K562 (cell line): ENCODE measurements around the gene SAXO1. TPM values are rescaled to one million over a fixed set of nuclear protein-coding genes. Genes with fewer than 3 reads are reported as not detected.

Experiments used
- ATAC-seq: fragments of 200-7000 bp; cut with Tn5 transposase; 3 replicates; pipeline ENCODE4 v1.9.1; 2020; ENCODE audit warnings: moderate library complexity
- BruUV-seq: library from RNA; stranded (reverse); fragments of 400-500 nt; replicated peaks from 2 replicates; lab custom pipeline; 2021; lab: Mats Ljungman, UMichigan
- CTCF ChIA-PET: fragments of 300-600 bp; formaldehyde crosslinking; extraction: SDS; loops from one replicate; lab custom pipeline; 2021; ENCODE audit warnings: low intra/inter-chr PET ratio; lab: Yijun Ruan, JAX
- POLR2A ChIA-PET: fragments of 300-600, 350-650 bp; sonication (Branson Sonifier 250); formaldehyde crosslinking; extraction: SDS; loops from one replicate; lab custom pipeline; 2021; ENCODE audit warnings: antibody characterized with exemption, inconsistent platforms; lab: Yijun Ruan, JAX
- DNase-seq, 4 experiments: peaks; one replicate each; pipeline versions ENCODE4 v3.0.0 to v3.0.0-alpha.2; 2011 to 2018; ENCODE audit warnings: low spot score in 3 of 4, mixed read lengths in 3 of 4; ENCODE audit errors: extremely low read depth in 1 of 4
- FAIRE-seq: peaks from 2 replicates; lab custom pipeline; 2011; peaks lifted over from hg19 to GRCh38; lab: Jason Lieb, UNC
- H2AFZ ChIP-seq: 2 replicates; pipeline ENCODE4 v1.6.0; 2011; ENCODE audit warnings: low read depth, low read length, control low read depth, inconsistent platforms
- H3K27ac ChIP-seq: fragments of 200-600 bp; 3 replicates; pipeline ENCODE4 v1.8.0; 2011; ENCODE audit warnings: low read depth, mild to moderate bottlenecking, control low read depth, inconsistent platforms, low read length, moderate library complexity, mixed read lengths; ENCODE audit errors: extremely low read depth
- H3K27me3 ChIP-seq, 2 experiments: fragments of 300-600 bp in 1 of 2; 2 replicates in 1 of 2; 3 replicates in 1 of 2; pipeline versions ENCODE4 v1.6.0 to v1.8.0; 2011; ENCODE audit warnings: inconsistent platforms in 2 of 2, low read length in 2 of 2, mild to moderate bottlenecking in 1 of 2, mixed read lengths in 1 of 2, moderate library complexity in 1 of 2; ENCODE audit not compliant: control insufficient read depth in 2 of 2, insufficient read depth in 2 of 2
- H3K36me3 ChIP-seq: fragments of 300-600 bp; 3 replicates; pipeline ENCODE4 v1.8.0; 2011; ENCODE audit warnings: mild to moderate bottlenecking, low read length, inconsistent platforms; ENCODE audit not compliant: control insufficient read depth, insufficient read depth
- H3K4me1 ChIP-seq, 2 experiments: fragments of 200-600 bp in 1 of 2; replicated peaks in 1 of 2; 2 replicates in 1 of 2; 3 replicates in 1 of 2; pipeline versions ENCODE4 v1.5.1 to v1.8.0; 2011; ENCODE audit warnings: inconsistent platforms in 2 of 2, low read length in 2 of 2, mild to moderate bottlenecking in 1 of 2, mixed read lengths in 1 of 2, moderate library complexity in 1 of 2; ENCODE audit not compliant: control insufficient read depth in 2 of 2, insufficient read depth in 2 of 2
- H3K4me2 ChIP-seq: 2 replicates; pipeline ENCODE4 v1.6.1; 2011; ENCODE audit warnings: low read length, control low read depth, inconsistent platforms, mixed read lengths; ENCODE audit not compliant: insufficient read depth
- H3K4me3 ChIP-seq: fragments of 200-600 bp; sonication (generic), shearing (Covaris generic); 2 replicates; pipeline ENCODE4 v1.5.1; 2016; ENCODE audit warnings: control low read depth, inconsistent platforms
- H3K79me2 ChIP-seq: fragments of 200-600 bp; 3 replicates; pipeline ENCODE4 v1.8.0; 2011; ENCODE audit warnings: low read length, inconsistent platforms; ENCODE audit not compliant: control insufficient read depth, insufficient read depth
- H3K9ac ChIP-seq, 2 experiments: 2 replicates each; pipeline versions ENCODE4 v1.6.0 to v1.6.1; 2011; ENCODE audit warnings: low read depth in 2 of 2, low read length in 2 of 2, control low read depth in 1 of 2, inconsistent platforms in 1 of 2, mild to moderate bottlenecking in 1 of 2, mixed read lengths in 1 of 2; ENCODE audit not compliant: insufficient read depth in 1 of 2
- H3K9me1 ChIP-seq: one replicate; pipeline ENCODE4 v1.6.0; 2011; ENCODE audit warnings: inconsistent platforms, mild to moderate bottlenecking, low read length, moderate library complexity; ENCODE audit not compliant: control insufficient read depth, insufficient read depth
- H3K9me3 ChIP-seq: replicated peaks from 2 replicates; pipeline ENCODE4 v1.5.1; 2011; ENCODE audit warnings: low read depth, low read length, inconsistent platforms; ENCODE audit not compliant: control insufficient read depth, insufficient read depth
- H4K20me1 ChIP-seq: replicated peaks from 2 replicates; pipeline ENCODE4 v1.6.1; 2011; ENCODE audit warnings: low read length, inconsistent platforms, mixed read lengths; ENCODE audit not compliant: control insufficient read depth, insufficient read depth
- ATF7 ChIP-seq: fragments of 450-650 bp; IDR thresholded peaks from 2 replicates; pipeline ENCODE4 v1.7.1; 2014; ENCODE audit warnings: mild to moderate bottlenecking, moderate library complexity
- EWSR1 ChIP-seq: fragments of 450-650 bp; IDR thresholded peaks from 2 replicates; pipeline ENCODE4 v1.6.1; 2018; ENCODE audit warnings: borderline replicate concordance, mild to moderate bottlenecking, low read depth, moderate library complexity; ENCODE audit not compliant: partially characterized antibody
- HLTF ChIP-seq: fragments of 450-650 bp; IDR thresholded peaks from 2 replicates; pipeline ENCODE4 v1.6.1; 2016
- HMG20B ChIP-seq: fragments of 250-450 bp; sonication (Bioruptor Pico); IDR thresholded peaks from 2 replicates; pipeline ENCODE4 v1.5.0; 2021; ENCODE audit warnings: mild to moderate bottlenecking
- SRSF9 ChIP-seq: fragments of 200-400 bp; formaldehyde crosslinking; IDR thresholded peaks from 2 replicates; pipeline ENCODE4 v1.6.1; 2017; ENCODE audit warnings: low read depth, low read length, borderline replicate concordance
- TAF15 ChIP-seq: fragments of 200-400 bp; formaldehyde crosslinking; IDR thresholded peaks from 2 replicates; pipeline ENCODE4 v1.6.1; 2017; ENCODE audit warnings: mild to moderate bottlenecking, low read depth, low read length, moderate library complexity
- ZNF124 ChIP-seq: sonication (generic); formaldehyde crosslinking; IDR thresholded peaks from 2 replicates; pipeline ENCODE4 v1.8.1; 2022; ENCODE audit warnings: missing genetic modification reagents
- ZNF263 ChIP-seq: sonication (generic); formaldehyde crosslinking; IDR thresholded peaks from 2 replicates; pipeline ENCODE4 v1.8.0; 2022; ENCODE audit warnings: mild to moderate bottlenecking, missing genetic modification reagents, borderline replicate concordance
- ZNF57 ChIP-seq: fragments of 450-650 bp; formaldehyde crosslinking; IDR thresholded peaks from 2 replicates; pipeline ENCODE4 v1.4.0; 2020; ENCODE audit warnings: mild to moderate bottlenecking, moderate library complexity
- ZNF583 ChIP-seq: fragments of 250-450 bp; sonication (Bioruptor Pico); IDR thresholded peaks from 2 replicates; pipeline ENCODE4 v1.4.0; 2020
- ZNF766 ChIP-seq: fragments of 200-800 bp; sonication (Bioruptor generic); conservative IDR thresholded peaks from 2 replicates; pipeline ENCODE4 v1.6.1; 2016; ENCODE audit warnings: missing genetic modification characterization, missing compliant biosample characterization
- ZSCAN29 ChIP-seq: fragments of 450-650 bp; IDR thresholded peaks from 2 replicates; pipeline ENCODE4 v1.6.1; 2017
- WGBS: fragments of 100-300 bp; shearing (Covaris generic); methylation state at CpG from one replicate; pipeline ENCODE4 v1.1.6; 2016; ENCODE audit warnings: low coverage, mixed read lengths; ENCODE audit not compliant: insufficient coverage; ENCODE audit errors: missing lambda C conversion rate; 5-methylcytosine and 5-hydroxymethylcytosine counted together
- in situ Hi-C: fragments of 300-500 bp; cut with MboI; formaldehyde crosslinking; loops from 4 replicates; pipeline ENCODE4 v1.15.0; 2018; ENCODE audit warnings: inconsistent platforms, mixed read lengths
- intact Hi-C: fragments of 100-400 bp; cut with micrococcal nuclease; formaldehyde crosslinking; loops from 2 replicates; pipeline ENCODE4 v1.14.2; 2022
- polyA plus RNA-seq, 8 experiments: library from polyadenylated mRNA; depleted of rRNA in 4 of 8; stranded (reverse) in 5 of 8; unstranded in 3 of 8; fragments of >200 nt; fragmentation: Nextera tagmentation in 2 of 8; fragmentation: Illumina TruSeq in 1 of 8; extraction: Ambion mirVana in 2 of 8; extraction: Trizol in 1 of 8; gene quantifications; 2 replicates each; pipeline versions ENCODE4 v1.2.1 to v1.2.3, GENCODE V29; 2011 to 2014; ENCODE audit warnings: inconsistent platforms in 1 of 8, missing spikeins in 1 of 8
- total RNA-seq, 7 experiments: library from RNA; depleted of rRNA in 6 of 7; stranded (reverse); fragments of >200 nt in 6 of 7; fragmentation: Illumina TruSeq in 2 of 7; extraction: Trizol in 2 of 7; gene quantifications; 2 replicates each; pipeline versions ENCODE4 v1.2.1 to v1.2.3, GENCODE V29; 2011 to 2021; ENCODE audit warnings: low replicate concordance in 1 of 7
- TF ChIP-seq, protein P1 (sequence below): sonication (generic); formaldehyde crosslinking; IDR thresholded peaks from 2 replicates; pipeline ENCODE4 v1.8.1; 2022; ENCODE audit warnings: missing genetic modification reagents
- TF ChIP-seq, protein P2 (sequence below): IDR thresholded peaks from 2 replicates; pipeline ENCODE4 v1.6.1; 2011; ENCODE audit not compliant: insufficient read length; ENCODE audit errors: extremely low read depth
- TF ChIP-seq, protein P3 (sequence below): sonication (generic); formaldehyde crosslinking; IDR thresholded peaks from 2 replicates; pipeline ENCODE4 v1.8.0; 2022; ENCODE audit warnings: missing genetic modification reagents, mild to moderate bottlenecking, moderate library complexity, borderline replicate concordance
- TF ChIP-seq, protein P4 (sequence below): fragments of 250-450 bp; sonication (Bioruptor Pico); IDR thresholded peaks from 2 replicates; pipeline ENCODE4 v1.5.0; 2020; ENCODE audit warnings: mild to moderate bottlenecking, borderline replicate concordance
- TF ChIP-seq, protein P5 (sequence below): fragments of 450-650 bp; formaldehyde crosslinking; IDR thresholded peaks from 2 replicates; pipeline ENCODE4 v1.4.0; 2022; ENCODE audit warnings: missing genetic modification characterization

The SAXO1 gene
- total and polyA plus RNA-seq, 9 of the 15 experiments (the other 6 are each of a cell fraction or from before 2014, with no cell fraction given) = 0.04 TPM; not detected in 8

DNA sequence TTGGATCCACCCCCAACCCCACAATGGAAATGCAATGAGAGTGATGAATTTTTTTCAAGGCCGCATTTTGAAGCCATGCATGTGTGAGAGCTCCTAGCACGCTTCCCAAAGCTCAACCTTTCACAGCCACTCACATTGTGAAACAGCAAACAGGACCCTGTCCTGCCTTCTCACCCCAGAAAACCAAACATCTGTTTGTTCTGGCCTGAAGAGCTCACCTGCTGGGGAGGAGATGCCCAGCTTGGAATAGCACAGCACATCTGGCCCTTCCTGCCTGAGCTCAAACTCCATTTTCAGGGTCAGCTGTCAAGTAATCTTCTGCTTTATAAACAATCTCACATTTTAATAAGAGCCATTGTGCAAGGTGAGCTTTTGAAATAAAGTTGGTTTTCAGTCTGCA lies 54.8 kb downstream of the SAXO1 start:
- 0% methylated on average over 2 of the region's 2 CpGs for WGBS
- H4K20me1 ChIP-seq = no peaks in the 10 kb centered on the region

More for the DNA sequence above, 54.8 kb downstream of the SAXO1 start:
- DNase-seq = no peak
- no peak for FAIRE-seq
- no peak overlapping the region for H3K4me3 ChIP-seq
- no peak overlapping the region for H3K9ac ChIP-seq
- BruUV-seq = no TSS peak
- no peak for ATAC-seq
- H2AFZ ChIP-seq = no peak overlapping the region
- H3K79me2 ChIP-seq = no peaks in the 10 kb centered on the region
- TF ChIP-seq ZNF263 (CRISPR knock-in tag) (no peak), ZNF766 (CRISPR knock-in tag) (no peak), ZNF124 (CRISPR knock-in tag) (no peak), SRSF9 (no peak), ZNF57 (CRISPR knock-in tag) (no peak), ZNF583 (CRISPR knock-in tag) (no peak), HMG20B (CRISPR knock-in tag) (no peak), TAF15 (no peak), EWSR1 (no peak), ZSCAN29 (no peak), HLTF (no peak), ATF7 (no peak)
- TF ChIP-seq, protein P1, sequence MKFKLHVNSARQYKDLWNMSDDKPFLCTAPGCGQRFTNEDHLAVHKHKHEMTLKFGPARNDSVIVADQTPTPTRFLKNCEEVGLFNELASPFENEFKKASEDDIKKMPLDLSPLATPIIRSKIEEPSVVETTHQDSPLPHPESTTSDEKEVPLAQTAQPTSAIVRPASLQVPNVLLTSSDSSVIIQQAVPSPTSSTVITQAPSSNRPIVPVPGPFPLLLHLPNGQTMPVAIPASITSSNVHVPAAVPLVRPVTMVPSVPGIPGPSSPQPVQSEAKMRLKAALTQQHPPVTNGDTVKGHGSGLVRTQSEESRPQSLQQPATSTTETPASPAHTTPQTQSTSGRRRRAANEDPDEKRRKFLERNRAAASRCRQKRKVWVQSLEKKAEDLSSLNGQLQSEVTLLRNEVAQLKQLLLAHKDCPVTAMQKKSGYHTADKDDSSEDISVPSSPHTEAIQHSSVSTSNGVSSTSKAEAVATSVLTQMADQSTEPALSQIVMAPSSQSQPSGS (CRISPR knock-in tag) = no peak
- TF ChIP-seq, protein P2, sequence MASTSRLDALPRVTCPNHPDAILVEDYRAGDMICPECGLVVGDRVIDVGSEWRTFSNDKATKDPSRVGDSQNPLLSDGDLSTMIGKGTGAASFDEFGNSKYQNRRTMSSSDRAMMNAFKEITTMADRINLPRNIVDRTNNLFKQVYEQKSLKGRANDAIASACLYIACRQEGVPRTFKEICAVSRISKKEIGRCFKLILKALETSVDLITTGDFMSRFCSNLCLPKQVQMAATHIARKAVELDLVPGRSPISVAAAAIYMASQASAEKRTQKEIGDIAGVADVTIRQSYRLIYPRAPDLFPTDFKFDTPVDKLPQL = no peak
- TF ChIP-seq, protein P3, sequence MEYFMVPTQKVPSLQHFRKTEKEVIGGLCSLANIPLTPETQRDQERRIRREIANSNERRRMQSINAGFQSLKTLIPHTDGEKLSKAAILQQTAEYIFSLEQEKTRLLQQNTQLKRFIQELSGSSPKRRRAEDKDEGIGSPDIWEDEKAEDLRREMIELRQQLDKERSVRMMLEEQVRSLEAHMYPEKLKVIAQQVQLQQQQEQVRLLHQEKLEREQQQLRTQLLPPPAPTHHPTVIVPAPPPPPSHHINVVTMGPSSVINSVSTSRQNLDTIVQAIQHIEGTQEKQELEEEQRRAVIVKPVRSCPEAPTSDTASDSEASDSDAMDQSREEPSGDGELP = no peak
- TF ChIP-seq, protein P4, sequence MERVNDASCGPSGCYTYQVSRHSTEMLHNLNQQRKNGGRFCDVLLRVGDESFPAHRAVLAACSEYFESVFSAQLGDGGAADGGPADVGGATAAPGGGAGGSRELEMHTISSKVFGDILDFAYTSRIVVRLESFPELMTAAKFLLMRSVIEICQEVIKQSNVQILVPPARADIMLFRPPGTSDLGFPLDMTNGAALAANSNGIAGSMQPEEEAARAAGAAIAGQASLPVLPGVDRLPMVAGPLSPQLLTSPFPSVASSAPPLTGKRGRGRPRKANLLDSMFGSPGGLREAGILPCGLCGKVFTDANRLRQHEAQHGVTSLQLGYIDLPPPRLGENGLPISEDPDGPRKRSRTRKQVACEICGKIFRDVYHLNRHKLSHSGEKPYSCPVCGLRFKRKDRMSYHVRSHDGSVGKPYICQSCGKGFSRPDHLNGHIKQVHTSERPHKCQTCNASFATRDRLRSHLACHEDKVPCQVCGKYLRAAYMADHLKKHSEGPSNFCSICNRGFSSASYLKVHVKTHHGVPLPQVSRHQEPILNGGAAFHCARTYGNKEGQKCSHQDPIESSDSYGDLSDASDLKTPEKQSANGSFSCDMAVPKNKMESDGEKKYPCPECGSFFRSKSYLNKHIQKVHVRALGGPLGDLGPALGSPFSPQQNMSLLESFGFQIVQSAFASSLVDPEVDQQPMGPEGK (CRISPR knock-in tag) = no peak
- TF ChIP-seq, protein P5, sequence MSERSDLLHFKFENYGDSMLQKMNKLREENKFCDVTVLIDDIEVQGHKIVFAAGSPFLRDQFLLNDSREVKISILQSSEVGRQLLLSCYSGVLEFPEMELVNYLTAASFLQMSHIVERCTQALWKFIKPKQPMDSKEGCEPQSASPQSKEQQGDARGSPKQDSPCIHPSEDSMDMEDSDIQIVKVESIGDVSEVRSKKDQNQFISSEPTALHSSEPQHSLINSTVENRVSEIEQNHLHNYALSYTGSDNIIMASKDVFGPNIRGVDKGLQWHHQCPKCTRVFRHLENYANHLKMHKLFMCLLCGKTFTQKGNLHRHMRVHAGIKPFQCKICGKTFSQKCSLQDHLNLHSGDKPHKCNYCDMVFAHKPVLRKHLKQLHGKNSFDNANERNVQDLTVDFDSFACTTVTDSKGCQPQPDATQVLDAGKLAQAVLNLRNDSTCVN (CRISPR knock-in tag) = no peak
- no peak overlapping the region for H3K27ac ChIP-seq
- CTCF ChIA-PET = no interaction called here
- no peak overlapping the region for H3K4me2 ChIP-seq
- H3K36me3 ChIP-seq = no peaks in the 10 kb centered on the region
- POLR2A ChIA-PET = no interaction called here
- no peaks in the 10 kb centered on the region for H3K9me3 ChIP-seq
- no peaks in the 10 kb centered on the region for H3K9me1 ChIP-seq
- H3K27me3 ChIP-seq = no peaks in the 10 kb centered on the region
- H3K4me1 ChIP-seq = no peaks in the 10 kb centered on the region
- in situ Hi-C loops = no loop called here
- intact Hi-C loops = no loop called here
